HG02884 (cell line): Measurements from ENCODE around the gene HMOX1.

ENCODE experiments used
- ATAC-seq: cut with Tn5 transposase; IDR thresholded peaks from one replicate; pipeline ENCODE4 v1.9.1; 2021; ENCODE audit warnings: mild to moderate bottlenecking, moderate library complexity; ENCODE audit not compliant: unreplicated experiment

Gene HMOX1

DNA sequence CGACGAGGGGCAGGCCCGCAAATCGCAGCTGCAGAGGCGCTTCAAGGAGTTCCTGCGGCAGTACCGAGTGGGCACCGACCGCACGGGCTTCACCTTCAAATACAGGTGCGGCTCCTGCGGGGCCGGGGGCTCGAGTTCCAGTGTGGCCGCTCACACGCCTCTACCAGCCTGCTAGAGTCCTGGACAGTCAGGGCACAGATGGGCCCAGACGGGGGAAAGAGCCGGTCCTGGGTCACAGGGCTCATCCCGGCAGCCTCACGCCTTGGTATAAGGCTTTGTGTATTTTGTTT is 19.6 kb downstream of the HMOX1 start:
- ATAC-seq, result no peak

DNA sequence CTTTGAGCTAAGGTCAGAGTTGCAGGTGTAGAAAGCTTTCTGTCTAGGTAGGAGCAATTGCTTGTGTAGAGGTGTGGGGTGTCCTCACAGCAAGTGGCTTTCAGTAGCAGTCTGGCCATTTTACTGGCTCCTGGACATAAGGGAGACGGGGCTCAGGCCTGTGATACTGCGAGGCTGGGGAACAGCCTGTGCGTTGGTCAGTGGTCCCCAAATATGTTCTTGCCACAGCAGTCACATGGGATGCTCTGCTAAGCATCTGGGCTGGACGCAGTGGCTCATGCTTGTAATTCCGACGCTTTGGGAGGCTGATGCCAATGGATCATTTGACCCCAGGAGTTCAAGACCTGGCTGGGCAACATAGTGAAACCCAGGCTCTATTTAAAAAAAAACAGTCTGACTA is 21.0 kb downstream of the HMOX1 start:
- no peak for ATAC-seq

DNA sequence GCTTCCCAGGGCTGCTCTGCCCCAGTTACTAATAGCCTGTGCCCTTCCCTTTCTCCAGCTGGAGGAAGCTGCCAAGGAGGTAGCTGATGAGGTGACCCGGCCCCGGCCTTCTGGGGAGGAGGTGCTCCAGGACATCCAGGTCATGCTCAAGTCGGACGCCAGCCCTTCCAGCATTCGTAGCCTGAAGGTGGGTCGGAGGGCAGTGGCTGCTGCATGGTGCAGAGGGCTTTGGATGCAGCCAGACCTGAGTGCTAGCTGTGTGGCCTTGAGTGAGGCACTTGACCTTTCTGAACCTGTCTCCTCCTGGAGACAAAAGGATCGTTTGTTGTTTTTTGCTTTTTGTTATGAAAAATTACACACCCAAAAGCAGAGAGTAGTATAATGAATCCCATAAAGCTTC is 22.5 kb downstream of the HMOX1 start:
- ATAC-seq, result no peak

DNA sequence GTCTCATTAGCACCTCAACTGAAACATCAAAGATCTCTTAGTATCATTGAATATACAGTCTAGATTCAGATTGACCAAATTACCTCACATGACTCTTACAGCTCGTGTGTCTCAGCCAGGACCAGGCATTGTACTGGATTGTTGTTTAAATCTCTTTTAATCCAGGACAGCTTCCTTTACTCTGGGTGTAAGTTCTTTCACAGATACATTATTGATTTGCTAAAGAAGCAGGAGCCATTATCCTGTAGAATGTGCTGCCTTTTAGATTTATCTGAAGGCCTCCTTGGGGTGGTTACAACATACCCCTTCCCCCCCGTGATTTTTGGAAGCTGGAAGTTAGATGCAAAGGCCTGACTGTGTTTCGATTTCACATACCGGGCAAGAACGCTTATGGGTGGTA is 23.3 kb downstream of the HMOX1 start:
- ATAC-seq, result no peak

DNA sequence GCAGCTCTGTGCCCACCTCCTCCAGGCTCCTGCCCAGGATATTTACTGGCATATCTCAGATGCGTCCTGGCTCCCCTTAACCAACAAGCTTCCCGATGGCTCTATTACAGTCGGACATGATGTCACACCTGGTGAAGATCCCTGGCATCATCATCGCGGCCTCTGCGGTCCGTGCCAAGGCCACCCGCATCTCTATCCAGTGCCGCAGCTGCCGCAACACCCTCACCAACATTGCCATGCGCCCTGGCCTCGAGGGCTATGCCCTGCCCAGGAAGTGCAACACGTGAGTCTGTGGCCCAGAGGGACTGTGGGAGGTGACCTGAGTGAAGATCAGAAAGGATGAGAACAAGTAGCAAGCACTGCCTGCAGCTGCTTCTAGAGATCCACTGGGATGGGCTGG is 25.5 kb downstream of the HMOX1 start:
- ATAC-seq, result no peak

DNA sequence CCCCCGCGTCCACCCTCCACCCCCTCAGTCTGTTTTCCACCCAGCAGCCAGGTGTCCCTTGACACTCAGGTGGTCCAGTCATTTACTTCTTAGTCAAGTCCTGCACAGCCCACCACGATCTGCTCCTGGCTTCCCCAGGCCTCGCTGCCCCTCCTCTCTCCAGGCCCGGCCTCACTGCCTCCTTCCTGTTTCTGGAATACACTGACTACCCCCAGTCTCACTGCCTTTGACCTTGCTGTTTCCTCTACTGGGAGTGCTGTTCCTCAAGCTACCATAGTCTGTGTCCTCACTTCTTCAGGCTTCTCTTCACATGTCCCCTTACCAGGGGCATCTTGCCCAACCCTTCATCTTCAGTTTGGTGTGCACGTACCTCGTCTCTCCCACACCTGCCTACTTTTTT is 26.5 kb downstream of the HMOX1 start:
- no peak for ATAC-seq

DNA sequence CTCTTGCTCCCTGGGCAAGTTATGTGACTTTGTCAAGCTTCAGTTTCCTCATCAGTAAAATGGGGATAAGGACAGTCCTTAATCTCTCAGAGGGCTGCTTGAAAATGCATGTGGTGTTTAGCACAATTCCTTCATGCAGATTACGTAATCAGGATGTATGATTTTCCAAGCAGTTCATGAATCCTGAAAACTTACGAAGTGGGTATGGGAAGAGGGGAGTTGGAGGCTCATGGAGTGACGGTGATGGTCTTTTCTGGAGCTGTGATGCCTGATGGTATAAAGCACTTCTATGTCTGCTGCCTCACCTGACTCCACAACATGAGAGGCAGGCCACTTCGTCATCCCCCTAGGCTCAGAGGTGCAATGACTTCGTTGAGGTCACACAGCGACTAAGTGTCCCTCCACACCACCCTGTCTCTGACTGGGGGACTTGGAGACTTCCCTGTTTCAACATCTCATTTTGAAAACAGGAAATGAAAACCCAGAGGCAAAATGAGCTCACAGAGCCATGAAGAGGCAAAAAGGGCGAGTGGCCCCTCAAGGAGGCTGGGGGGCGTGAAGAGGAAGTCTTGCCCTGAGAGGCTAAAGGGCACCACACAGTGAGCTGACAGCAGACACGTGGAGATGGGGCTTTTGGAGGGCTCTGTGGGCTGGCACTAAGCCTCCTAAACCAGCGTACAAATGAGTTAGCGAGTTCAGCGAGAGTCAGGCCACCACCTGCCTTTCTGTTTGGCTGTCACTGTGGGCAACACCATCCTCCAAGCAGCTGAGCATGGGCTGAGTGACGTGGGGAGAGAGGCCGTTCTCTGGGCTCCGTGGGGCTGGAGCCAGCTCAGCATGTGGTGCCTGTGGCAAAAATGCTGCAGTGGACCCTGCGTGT is 29.1 kb downstream of the HMOX1 start:
- ATAC-seq, result peak; percentile 58

DNA sequence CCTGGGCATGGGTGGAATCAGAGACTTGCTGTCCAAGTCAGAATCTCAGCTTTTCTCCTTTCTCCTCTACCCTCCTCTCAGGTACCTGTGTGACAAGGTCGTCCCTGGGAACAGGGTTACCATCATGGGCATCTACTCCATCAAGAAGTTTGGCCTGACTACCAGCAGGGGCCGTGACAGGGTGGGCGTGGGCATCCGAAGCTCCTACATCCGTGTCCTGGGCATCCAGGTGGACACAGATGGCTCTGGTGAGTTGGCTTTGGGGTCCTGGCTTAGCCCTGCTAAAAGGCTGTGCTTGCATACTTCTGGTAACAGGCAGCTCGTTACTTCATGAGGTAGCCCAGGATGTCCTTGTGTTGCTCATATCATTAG is 29.8 kb downstream of the HMOX1 start:
- ATAC-seq, result no peak

DNA sequence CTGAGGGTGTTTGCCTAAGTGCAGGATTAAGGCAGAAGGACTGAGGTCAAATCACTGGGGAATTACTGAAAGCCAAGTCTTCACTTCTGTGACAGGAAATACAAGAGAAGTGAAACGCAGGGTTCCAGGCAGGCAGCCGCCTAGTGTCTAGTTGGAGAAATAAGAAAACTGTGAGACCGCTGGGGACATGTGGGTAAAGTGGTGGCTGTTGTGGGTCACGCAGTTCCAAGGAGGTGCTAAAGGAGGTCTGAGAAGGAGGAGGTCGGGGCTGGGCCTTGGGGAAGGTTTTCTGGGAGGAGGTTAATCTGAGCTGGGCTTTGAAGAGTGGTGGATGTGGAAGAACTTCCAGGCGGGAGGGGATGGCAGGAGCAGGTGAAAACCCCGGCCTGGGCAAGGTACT is 30.2 kb downstream of the HMOX1 start:
- no peak for ATAC-seq

DNA sequence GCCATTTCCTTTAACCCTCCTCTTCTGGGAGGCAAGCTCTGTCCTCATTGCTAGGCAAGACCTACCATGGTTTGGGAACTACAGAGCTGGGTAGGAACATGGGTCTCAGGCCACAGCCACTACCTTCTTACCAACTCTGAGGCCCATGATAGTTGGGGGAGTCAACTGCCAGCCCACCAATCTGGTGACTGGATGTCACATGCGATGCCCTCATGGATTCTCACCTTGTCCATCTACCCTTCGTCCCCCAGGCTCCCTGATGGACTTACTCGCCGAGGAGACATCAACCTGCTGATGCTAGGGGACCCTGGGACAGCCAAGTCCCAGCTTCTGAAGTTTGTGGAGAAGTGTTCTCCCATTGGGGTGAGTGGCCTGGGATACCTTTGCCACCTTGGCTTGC is 32.7 kb downstream of the HMOX1 start:
- no peak for ATAC-seq

DNA sequence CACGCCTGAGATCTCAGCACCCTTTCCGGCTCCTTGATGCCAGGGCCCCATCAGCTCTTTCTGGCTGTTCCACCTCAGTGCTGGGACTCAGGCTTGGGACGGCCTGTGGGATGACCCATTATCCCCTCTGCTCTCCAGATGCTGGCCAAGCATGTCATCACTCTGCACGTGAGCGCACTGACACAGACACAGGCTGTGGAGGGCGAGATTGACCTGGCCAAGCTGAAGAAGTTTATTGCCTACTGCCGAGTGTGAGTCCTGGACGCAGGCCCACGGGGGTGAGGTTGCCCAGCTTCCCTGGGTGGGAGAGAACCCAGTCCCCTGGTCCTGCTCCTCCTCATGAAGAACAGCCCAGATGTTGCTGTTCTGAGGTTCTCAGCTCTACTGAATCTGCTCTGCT is 36.7 kb downstream of the HMOX1 start:
- ATAC-seq, result no peak

DNA sequence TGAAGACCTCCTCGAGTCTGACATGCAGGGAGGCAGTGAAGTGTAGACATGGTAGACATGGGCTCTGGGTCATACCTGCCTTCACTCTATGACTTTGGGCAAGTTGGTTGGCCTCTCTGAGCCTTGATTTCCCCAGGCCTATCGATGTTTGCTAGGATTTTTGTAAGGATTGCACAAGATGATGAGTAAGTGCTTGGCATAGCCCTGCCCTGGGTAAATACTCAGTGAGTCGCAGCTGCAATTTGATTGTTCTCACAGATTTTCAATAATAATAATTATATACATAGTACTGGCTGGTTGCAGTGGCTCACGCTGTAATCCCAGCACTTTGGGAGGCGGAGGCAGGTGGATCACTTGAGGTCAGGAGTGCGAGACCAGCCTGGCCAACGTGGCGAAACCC is 37.2 kb downstream of the HMOX1 start:
- ATAC-seq, result no peak

DNA sequence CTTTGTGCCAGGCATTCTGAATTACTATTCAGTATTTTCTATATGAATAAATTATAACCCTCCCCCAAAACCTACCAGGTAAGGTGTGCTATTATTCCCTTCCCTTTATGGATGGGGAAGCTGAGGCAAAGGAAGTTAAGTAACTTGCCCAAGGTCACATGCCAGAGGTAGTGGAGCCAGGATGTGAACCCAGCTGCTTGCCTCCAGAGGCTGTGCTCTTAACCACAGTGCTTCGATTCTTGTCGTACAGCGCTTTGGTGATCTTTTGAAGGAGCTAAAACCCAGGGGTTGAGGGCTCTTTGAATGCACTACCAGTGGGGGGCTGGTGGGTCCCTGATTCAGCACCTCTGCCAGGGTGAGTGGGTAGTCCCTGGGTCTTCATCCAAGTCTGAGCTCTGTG is 37.8 kb downstream of the HMOX1 start:
- no peak for ATAC-seq

DNA sequence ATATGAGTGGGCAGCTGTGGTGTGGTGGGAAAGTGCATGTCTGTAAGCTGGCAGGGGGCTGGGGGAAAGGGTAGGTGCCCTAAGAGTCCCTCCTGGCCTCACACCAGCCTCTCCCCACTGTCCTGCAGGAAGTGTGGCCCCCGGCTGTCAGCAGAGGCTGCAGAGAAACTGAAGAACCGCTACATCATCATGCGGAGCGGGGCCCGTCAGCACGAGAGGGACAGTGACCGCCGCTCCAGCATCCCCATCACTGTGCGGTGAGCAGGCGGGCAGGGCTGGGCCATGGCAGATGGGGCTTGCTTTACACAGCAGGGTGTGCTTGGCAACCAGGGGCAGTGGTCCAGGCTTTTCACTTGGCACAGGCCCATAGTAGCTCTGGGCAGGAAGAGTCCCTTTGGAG is 38.9 kb downstream of the HMOX1 start:
- no peak for ATAC-seq

DNA sequence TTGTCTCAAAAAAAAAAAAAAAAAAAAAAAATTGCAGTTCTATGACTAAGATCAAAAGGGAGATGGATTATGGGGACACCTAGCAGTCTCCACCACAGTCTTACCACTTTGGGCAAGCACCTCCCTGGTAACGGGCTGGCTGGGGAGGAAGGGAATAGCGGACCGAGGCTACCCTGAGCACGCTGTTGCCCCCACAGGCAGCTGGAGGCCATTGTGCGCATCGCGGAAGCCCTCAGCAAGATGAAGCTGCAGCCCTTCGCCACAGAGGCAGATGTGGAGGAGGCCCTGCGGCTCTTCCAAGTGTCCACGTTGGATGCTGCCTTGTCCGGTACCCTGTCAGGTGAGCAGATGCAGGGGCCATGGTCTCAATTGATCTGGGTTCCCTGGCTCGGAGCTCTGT is 40.2 kb downstream of the HMOX1 start:
- ATAC-seq, result no peak

DNA sequence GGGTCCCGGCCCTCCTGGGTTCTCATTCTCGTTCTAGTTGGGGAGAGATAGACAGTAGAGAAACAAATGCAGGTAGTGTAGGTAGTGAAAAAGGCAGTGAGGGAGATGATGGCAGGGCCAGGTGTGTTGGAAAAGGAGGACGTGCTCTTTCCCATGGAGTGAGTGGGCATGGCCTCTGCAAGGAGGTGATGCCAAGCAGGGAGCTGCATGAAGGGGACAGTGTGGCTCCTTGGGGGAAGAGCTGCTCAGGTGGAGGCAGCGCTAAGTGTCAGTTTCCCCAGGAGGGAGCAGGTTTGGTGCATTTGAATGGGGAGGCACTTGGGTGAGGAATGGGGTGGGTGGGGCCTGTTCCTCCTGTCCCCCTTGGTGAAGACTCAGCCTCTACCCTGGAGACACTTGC is 41.2 kb downstream of the HMOX1 start:
- no peak for ATAC-seq

DNA sequence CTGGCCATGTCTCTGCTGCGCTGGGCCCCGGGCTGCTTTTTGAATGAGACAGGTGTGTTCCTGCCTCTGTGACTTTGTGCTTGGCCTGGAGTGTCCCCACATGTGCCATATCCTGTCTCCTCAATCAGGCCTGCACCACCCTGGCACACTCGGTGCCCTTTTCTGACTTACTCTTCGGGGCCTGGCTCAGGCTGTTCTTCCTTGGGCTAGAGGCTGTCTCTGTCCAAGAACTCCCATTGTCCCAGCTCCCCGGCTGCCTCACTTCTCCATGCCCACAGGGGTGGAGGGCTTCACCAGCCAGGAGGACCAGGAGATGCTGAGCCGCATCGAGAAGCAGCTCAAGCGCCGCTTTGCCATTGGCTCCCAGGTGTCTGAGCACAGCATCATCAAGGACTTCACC is 42.0 kb downstream of the HMOX1 start:
- no peak for ATAC-seq

DNA sequence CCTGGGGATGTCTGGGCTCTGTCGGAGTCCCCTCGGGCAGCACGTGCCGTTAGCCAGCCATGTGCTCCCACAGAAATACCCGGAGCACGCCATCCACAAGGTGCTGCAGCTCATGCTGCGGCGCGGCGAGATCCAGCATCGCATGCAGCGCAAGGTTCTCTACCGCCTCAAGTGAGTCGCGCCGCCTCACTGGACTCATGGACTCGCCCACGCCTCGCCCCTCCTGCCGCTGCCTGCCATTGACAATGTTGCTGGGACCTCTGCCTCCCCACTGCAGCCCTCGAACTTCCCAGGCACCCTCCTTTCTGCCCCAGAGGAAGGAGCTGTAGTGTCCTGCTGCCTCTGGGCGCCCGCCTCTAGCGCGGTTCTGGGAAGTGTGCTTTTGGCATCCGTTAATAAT is 43.2 kb downstream of the HMOX1 start:
- no peak for ATAC-seq

DNA sequence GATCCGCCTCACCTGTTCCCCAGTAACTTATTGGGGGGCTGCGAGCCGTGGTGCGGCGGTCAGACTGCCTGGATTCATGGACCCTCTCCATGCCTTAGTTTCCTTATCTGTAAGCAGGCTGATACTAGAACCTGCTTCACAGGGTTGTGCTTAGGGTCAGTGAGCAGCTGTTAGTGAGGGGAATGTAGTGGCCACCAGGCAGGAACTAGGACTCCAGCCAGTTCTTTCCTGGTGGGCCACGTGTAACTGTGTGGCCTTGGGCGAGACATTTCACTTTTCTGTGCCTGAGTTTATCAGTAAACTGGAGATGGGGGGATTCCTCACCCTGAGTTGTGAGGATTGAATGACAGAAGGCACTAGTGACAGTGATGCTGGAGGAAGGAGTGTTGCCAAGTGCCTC is 43.9 kb downstream of the HMOX1 start:
- no peak for ATAC-seq

DNA sequence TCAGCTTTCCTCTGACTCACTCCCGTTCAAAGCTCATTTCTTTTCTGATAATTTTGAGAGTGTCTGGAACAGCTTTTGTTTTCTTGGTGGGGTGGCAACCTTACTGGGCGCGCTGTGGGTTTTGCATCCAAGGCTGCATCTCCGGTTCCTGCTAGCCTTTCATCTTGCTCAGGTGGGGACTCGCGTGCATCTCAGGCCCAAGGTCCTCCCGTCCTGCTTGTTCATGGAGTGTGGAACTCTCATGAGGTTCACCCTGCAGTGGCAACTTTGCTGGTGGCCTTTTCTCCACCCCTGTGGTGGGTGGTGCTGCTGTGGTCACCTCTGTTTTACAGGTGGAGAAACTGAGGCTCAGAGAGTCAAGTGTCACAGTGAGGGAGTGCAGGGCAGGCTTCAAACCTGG is 44.6 kb downstream of the HMOX1 start:
- no peak for ATAC-seq

DNA sequence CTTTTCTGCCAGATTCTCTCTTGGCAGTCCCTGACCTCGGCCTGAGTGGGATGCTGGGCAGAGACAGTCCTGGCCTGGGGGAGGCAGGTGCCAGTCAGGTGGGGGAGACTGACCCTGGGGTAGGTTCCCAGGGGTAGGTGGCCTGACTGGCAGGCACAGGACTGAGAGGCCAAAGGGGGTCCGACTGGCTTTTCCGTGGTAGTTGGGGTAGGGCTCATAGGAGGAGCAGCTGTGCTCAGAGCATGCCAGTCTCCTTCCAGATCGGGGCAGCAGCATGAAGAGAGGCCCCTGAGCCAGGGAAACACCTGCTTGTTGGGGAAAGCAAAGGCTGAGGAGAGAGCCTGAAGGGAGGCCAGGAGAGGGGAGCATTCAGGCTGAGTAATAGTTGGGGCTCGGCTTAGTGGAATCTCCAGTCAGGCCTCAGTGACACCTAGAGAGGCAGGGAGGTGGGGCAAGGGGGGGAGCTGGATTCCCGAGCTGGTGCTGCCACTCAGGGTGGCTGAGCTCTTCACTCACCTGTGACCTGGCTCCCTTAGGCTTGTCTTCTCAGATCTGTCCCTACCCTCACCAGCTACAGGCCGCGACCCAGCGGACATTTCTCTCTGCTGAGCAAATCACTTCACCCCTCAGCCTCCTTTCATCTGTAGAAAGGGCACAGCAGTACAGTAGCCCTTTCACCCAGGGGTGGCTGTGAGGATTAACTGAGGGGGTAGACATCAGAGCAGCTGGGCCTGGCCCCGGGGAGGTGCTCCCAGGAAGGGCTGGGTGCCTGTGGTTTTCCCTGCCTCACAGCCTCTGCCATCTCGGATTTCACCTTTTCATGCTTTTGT is 45.3 kb downstream of the HMOX1 start:
- no peak for ATAC-seq

DNA sequence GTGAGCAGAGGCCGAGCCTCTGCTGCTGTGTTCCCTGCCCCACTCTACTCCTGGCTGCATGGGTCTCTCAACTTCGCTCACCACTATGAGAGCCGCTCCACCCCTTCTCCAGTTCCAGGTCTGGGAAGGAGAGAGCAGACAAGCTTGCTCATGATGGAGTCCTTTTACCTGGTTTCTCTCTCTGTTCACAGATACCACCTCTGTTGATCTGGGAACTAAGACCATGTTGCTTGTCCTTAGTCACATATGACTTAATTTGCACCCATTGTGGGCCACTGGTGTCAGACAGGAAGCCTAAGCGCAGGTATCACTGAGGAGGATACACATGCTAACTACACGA is 45.9 kb downstream of the HMOX1 start:
- ATAC-seq, result no peak

DNA sequence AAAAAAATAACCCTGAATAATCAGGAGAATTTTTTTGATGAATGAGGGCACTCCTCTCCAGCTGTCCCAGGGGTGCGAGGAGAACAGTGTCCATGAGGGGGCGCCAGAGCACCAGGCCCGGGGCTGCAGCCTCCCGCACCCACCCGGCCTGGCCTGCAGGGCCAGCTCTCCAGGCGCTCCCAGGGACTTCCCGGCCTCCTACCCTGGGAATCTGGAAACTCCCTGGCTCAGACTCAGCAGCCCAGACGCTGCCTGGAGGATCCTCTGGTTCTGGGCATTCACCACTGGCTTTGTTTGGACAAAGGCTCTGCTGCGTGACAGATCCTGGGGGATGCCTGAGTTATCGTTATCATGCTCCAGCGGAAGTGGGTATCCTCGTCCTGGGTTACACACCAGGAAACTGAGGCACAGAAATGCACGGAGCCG is 50.0 kb downstream of the HMOX1 start:
- no peak for ATAC-seq
